Measurements from ENCODE around the gene SPTBN4.

GRCh38 chr19:40444825-40445312 is 21.9 kb upstream of the SPTBN4 start:
- TF ChIP-seq PBX3 (IDR thresholded peaks at IDR 0.05; ENCODE audit: insufficient replicate concordance, low read depth, low read length) (no peak), ZNF274 (IDR thresholded peaks at IDR 0.05; ENCODE audit: insufficient read depth, insufficient read length) (no peak), RAD51 (IDR thresholded peaks at IDR 0.05) (no peak)
